ENCODE results near the gene MANEAL. TPM values are rescaled to one million over a fixed set of nuclear protein-coding genes. Genes with fewer than 3 reads are reported as not detected.

MANEAL gene
- total RNA-seq, 3 donors from 2014 or later (not counting 1 experiment from before 2014, with no cell fraction given) = 1.6 to 3.8 (median 2.4) TPM

- H3K27ac Mint-ChIP-seq = no peak overlapping the region
Measured at GRCh38 chr1:37814252-37814651, 20.6 kb downstream of the MANEAL start.

GRCh38 chr1:37817481-37817880 is 23.8 kb downstream of the MANEAL start:
- Histone ChIP-seq H3K27ac (ENCODE audit: low read length) (no peak overlapping the region), H3K27me3 (ENCODE audit: control insufficient read depth, insufficient read depth, low read length) (no peaks in the 10 kb centered on the region), H3K4me3 (ENCODE audit: low read length) (no peak overlapping the region), H3K4me1 (ENCODE audit: control insufficient read depth, insufficient read depth, low read length) (no peaks in the 10 kb centered on the region), H3K9me3 (ENCODE audit: control insufficient read depth, insufficient read depth, low read length) (no peaks in the 10 kb centered on the region), H3K36me3 (ENCODE audit: control insufficient read depth, insufficient read depth, low read length) (peaks cover 65% of the 10 kb centered on the region)
- peaks cover 5 to 6% of the 10 kb centered on the region in 2 donors for H3K4me1 Mint-ChIP-seq
- ATAC-seq = no peak
- no peak for DNase-seq
- no peaks in the 10 kb centered on the region for H3K36me3 Mint-ChIP-seq
- intact Hi-C loops (cut with micrococcal nuclease) = no loop called here
- H3K4me3 Mint-ChIP-seq = no peak overlapping the region
- TF ChIP-seq, protein P1, sequence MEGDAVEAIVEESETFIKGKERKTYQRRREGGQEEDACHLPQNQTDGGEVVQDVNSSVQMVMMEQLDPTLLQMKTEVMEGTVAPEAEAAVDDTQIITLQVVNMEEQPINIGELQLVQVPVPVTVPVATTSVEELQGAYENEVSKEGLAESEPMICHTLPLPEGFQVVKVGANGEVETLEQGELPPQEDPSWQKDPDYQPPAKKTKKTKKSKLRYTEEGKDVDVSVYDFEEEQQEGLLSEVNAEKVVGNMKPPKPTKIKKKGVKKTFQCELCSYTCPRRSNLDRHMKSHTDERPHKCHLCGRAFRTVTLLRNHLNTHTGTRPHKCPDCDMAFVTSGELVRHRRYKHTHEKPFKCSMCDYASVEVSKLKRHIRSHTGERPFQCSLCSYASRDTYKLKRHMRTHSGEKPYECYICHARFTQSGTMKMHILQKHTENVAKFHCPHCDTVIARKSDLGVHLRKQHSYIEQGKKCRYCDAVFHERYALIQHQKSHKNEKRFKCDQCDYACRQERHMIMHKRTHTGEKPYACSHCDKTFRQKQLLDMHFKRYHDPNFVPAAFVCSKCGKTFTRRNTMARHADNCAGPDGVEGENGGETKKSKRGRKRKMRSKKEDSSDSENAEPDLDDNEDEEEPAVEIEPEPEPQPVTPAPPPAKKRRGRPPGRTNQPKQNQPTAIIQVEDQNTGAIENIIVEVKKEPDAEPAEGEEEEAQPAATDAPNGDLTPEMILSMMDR (IDR thresholded peaks at IDR 0.05) = no peak
- no peaks in the 10 kb centered on the region for H3K27me3 Mint-ChIP-seq (ENCODE audit: low read depth in 2 of 2)
- H3K9me3 Mint-ChIP-seq = no peaks in the 10 kb centered on the region
- no peak overlapping the region for H3K27ac Mint-ChIP-seq
- 84% methylated on average over 2 of the region's 2 CpGs for WGBS (ENCODE audit: insufficient coverage)

More at GRCh38 chr1:37814252-37814651, 20.6 kb downstream of the MANEAL start:
- Mint-ChIP-seq H3K27me3 (ENCODE audit: low read depth in 2 of 2) (no peaks in the 10 kb centered on the region), H3K4me1 (peaks cover 8 to 9% of the 10 kb centered on the region in 2 donors), H3K4me3 (no peak overlapping the region), H3K9me3 (no peaks in the 10 kb centered on the region), H3K36me3 (no peaks in the 10 kb centered on the region)
- no peaks in the 10 kb centered on the region for H3K27me3 ChIP-seq (ENCODE audit: control insufficient read depth, insufficient read depth, low read length)
- H3K4me3 ChIP-seq (ENCODE audit: low read length) = no peak overlapping the region
- H3K27ac ChIP-seq (ENCODE audit: low read length) = no peak overlapping the region
- DNase-seq = no peak
- intact Hi-C loops (cut with micrococcal nuclease) = no loop called here
- H3K36me3 ChIP-seq (ENCODE audit: control insufficient read depth, insufficient read depth, low read length) = peaks cover 38% of the 10 kb centered on the region
- H3K9me3 ChIP-seq (ENCODE audit: control insufficient read depth, insufficient read depth, low read length) = no peaks in the 10 kb centered on the region
- TF ChIP-seq, protein P1 (IDR thresholded peaks at IDR 0.05) = no peak
- ATAC-seq = no peak
- 96% methylated on average over 7 of the region's 7 CpGs for WGBS (ENCODE audit: insufficient coverage)
- H3K4me1 ChIP-seq (ENCODE audit: control insufficient read depth, insufficient read depth, low read length) = peaks cover 1% of the 10 kb centered on the region

DNA sequence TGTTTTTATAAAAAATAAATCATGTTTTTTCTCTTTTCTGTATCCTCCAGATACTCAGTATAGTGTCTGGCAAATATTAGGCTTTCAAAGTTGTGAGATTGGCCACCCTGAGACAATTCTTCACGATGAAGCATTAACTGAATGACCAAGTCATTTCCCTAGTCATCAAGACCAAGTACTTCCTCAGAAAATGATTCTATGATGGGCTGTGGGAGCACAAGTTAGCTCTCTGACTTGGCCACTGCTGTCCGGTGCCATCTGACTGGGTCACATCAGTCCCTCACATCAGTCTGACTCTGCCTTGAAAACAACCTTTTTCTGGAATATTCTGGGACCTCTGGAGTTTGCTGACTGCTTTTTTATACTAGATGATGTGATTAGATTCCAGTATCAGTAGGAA is 27.8 kb downstream of the MANEAL start:
- H3K9me3 Mint-ChIP-seq = no peaks in the 10 kb centered on the region
- Histone ChIP-seq H3K4me3 (ENCODE audit: low read length) (no peak overlapping the region), H3K36me3 (ENCODE audit: control insufficient read depth, insufficient read depth, low read length) (peaks cover 58% of the 10 kb centered on the region), H3K27ac (ENCODE audit: low read length) (no peak overlapping the region), H3K4me1 (ENCODE audit: control insufficient read depth, insufficient read depth, low read length) (peaks cover 3% of the 10 kb centered on the region), H3K9me3 (ENCODE audit: control insufficient read depth, insufficient read depth, low read length) (no peaks in the 10 kb centered on the region), H3K27me3 (ENCODE audit: control insufficient read depth, insufficient read depth, low read length) (no peaks in the 10 kb centered on the region)
- H3K4me1 Mint-ChIP-seq = peaks cover 17 to 28% of the 10 kb centered on the region in 2 donors
- H3K4me3 Mint-ChIP-seq = no peak overlapping the region
- H3K27me3 Mint-ChIP-seq (ENCODE audit: low read depth in 2 of 2) = no peaks in the 10 kb centered on the region
- TF ChIP-seq, protein P1 (IDR thresholded peaks at IDR 0.05) = no peak
- no peak overlapping the region for H3K27ac Mint-ChIP-seq
- 78% methylated on average over 2 of the region's 2 CpGs for WGBS (ENCODE audit: insufficient coverage)
- DNase-seq (no peak), ATAC-seq (no peak)
- intact Hi-C loops (cut with micrococcal nuclease) = no loop called here
- H3K36me3 Mint-ChIP-seq = no peaks in the 10 kb centered on the region

All from natural killer cell (primary cell).